Adrenal gland (tissue), 12 donors: ENCODE results near the gene GPT2. TPM values are rescaled to one million over a fixed set of nuclear protein-coding genes. Genes with fewer than 3 reads are reported as not detected.

Experiments
- DNase-seq, 7 donors: peaks; one replicate each; pipeline ENCODE4 v3.0.0-alpha.2; 2019 to 2020
- H3K27ac ChIP-seq, 5 donors: fragments of 200-600 bp; sonication (generic) in 4 of 5; 1 replicate in 3 of 5; 2 replicates in 2 of 5; pipeline versions ENCODE4 v1.5.1 to v1.8.0; 2016 to 2020; ENCODE audit warnings: mild to moderate bottlenecking in 1 of 5
- H3K27me3 ChIP-seq: fragments of 200-600 bp; 2 replicates; pipeline ENCODE4 v1.8.0; 2021
- H3K36me3 ChIP-seq, 2 donors: fragments of 200-600 bp; replicated peaks in 1 of 2; 1 replicate in 1 of 2; 2 replicates in 1 of 2; pipeline versions ENCODE4 v1.5.1 to v1.8.0; 2018 to 2022
- H3K4me1 ChIP-seq, 2 donors: fragments of 200-600 bp; replicated peaks in 1 of 2; 1 replicate in 1 of 2; 2 replicates in 1 of 2; pipeline versions ENCODE4 v1.5.1 to v1.8.0; 2018 to 2021
- H3K4me3 ChIP-seq, 4 donors: fragments of 200-600 bp; sonication (generic) in 3 of 4; one replicate each; pipeline ENCODE4 v1.5.1; 2016 to 2018
- H3K9me3 ChIP-seq, 3 donors: fragments of 200-600 bp; sonication (generic) in 1 of 3; replicated peaks in 1 of 3; 1 replicate in 2 of 3; 2 replicates in 1 of 3; pipeline versions ENCODE4 v1.5.1 to v1.8.0; 2016 to 2021
- POLR2A ChIP-seq, 2 donors: fragments of 450-650 bp; IDR thresholded peaks; one replicate each; pipeline ENCODE4 v1.6.1; 2017; ENCODE audit warnings: antibody characterized with exemption in 2 of 2, mild to moderate bottlenecking in 2 of 2, moderate library complexity in 1 of 2
- WGBS, 4 donors: extraction: QIAGEN DNeasy Blood & Tissue Kit in 2 of 4; methylation state at CpG; one replicate each; pipeline versions ENCODE4 v1.1.5 to v1.1.7; 2013 to 2017; 5-methylcytosine and 5-hydroxymethylcytosine counted together
- intact Hi-C, 2 donors: fragments of 100-400 bp; cut with DNase I; formaldehyde crosslinking; loops; one replicate each; pipeline versions ENCODE4 v1.14.1 to v1.15.0; 2022 to 2023
- polyA plus RNA-seq, 3 donors: library from polyadenylated mRNA; stranded (reverse); fragments of 200-250 nt in 2 of 3; fragments of 350-450 nt in 1 of 3; fragmentation: Illumina TruSeq in 1 of 3; extraction: RNeasy Lipid Tissue Mini Kit (QIAGEN cat#74804) in 1 of 3; gene quantifications; one replicate each; pipeline ENCODE4 v1.2.3, GENCODE V29; 2013 to 2014
- total RNA-seq, 9 donors: library from RNA; depleted of rRNA in 4 of 9; stranded (reverse); fragments of >200 nt in 4 of 9; fragments of 120-200 nt in 1 of 9; fragmentation: NEBNext Ultra II Directional in 1 of 9; extraction: Animal tissue kit (Norgen Biotek cat#: 25700) in 1 of 9; gene quantifications; one replicate each; pipeline versions ENCODE4 v1.1.0 to v1.2.4, GENCODE V29; 2013 to 2023
- TF ChIP-seq, protein P1 (sequence below), 6 experiments: fragments of 450-650 bp in 4 of 6; fragments of 200-600 bp in 2 of 6; sonication (generic) in 1 of 6; IDR thresholded peaks; 1 replicate in 5 of 6; 2 replicates in 1 of 6; pipeline versions ENCODE4 v1.5.1 to v1.8.0; 2016 to 2021; ENCODE audit warnings: antibody characterized with exemption in 6 of 6, mild to moderate bottlenecking in 2 of 6, moderate library complexity in 1 of 6
- donor health status: healthy with polysubstance abuse.
- donor health status: Bipolar disorder and iron deficiency.
- donor health status: DM: yes; HTN: yes; CAD: no.
- donor health status: DM: no; HTN: no; CAD: no.
- donor health status: DM: no; HTN: no; CAD: no.
- donor health status: DM: yes; HTN: yes; CAD: no.

The GPT2 gene
- total and polyA plus RNA-seq, 12 donors = 10.3 to 70.8 (median 21.2) TPM

- Histone ChIP-seq H3K4me3 (no peak overlapping the region), H3K36me3 (no peaks in the 10 kb centered on the region), H3K27ac (no peak overlapping the region), H3K9me3 (no peaks in the 10 kb centered on the region), H3K27me3 (no peaks in the 10 kb centered on the region), H3K4me1 (peaks cover 0 to 15% of the 10 kb centered on the region in 2 donors)
- TF ChIP-seq POLR2A (IDR thresholded peaks at IDR 0.05) = no peak
- TF ChIP-seq, protein P1, sequence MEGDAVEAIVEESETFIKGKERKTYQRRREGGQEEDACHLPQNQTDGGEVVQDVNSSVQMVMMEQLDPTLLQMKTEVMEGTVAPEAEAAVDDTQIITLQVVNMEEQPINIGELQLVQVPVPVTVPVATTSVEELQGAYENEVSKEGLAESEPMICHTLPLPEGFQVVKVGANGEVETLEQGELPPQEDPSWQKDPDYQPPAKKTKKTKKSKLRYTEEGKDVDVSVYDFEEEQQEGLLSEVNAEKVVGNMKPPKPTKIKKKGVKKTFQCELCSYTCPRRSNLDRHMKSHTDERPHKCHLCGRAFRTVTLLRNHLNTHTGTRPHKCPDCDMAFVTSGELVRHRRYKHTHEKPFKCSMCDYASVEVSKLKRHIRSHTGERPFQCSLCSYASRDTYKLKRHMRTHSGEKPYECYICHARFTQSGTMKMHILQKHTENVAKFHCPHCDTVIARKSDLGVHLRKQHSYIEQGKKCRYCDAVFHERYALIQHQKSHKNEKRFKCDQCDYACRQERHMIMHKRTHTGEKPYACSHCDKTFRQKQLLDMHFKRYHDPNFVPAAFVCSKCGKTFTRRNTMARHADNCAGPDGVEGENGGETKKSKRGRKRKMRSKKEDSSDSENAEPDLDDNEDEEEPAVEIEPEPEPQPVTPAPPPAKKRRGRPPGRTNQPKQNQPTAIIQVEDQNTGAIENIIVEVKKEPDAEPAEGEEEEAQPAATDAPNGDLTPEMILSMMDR (IDR thresholded peaks at IDR 0.05) = no peak
- intact Hi-C loops = no loop called here
- WGBS, 4 donors = 94 to 95% (median 95%) methylated on average over 16 of the region's 16 CpGs
- no peak for DNase-seq
Observed at GRCh38 chr16:46886764-46887523, 2.8 kb downstream of the GPT2 start.

DNA sequence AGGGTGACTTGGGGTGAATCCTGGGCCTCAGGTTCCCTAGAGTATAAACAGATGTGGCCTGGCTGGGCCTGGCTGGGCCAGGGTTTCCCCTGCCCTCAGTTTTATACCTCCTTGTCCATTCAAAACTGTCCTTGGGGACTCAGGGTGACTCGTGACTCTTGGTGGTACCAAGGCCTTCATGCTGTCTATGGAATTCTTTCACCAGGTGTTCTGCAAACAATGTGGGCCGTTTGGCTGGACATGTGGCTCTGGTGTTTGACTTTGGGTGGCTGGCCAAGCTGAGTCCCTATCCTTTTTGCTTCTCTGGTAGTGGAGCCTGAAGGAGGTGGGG lies 3.3 kb downstream of the GPT2 start:
- H3K4me3 ChIP-seq = no peak overlapping the region
- H3K36me3 ChIP-seq = no peaks in the 10 kb centered on the region
- H3K27me3 ChIP-seq = no peaks in the 10 kb centered on the region
- H3K27ac ChIP-seq = no peak overlapping the region
- 43 to 54% (median 46%) methylated on average over 2 of the region's 2 CpGs for WGBS, 4 donors
- no peak for TF ChIP-seq POLR2A (IDR thresholded peaks at IDR 0.05)
- TF ChIP-seq, protein P1 (IDR thresholded peaks at IDR 0.05) = no peak
- H3K9me3 ChIP-seq = no peaks in the 10 kb centered on the region
- intact Hi-C loops = no loop called here
- H3K4me1 ChIP-seq = peaks cover 0 to 15% of the 10 kb centered on the region in 2 donors
- DNase-seq = no peak

DNA sequence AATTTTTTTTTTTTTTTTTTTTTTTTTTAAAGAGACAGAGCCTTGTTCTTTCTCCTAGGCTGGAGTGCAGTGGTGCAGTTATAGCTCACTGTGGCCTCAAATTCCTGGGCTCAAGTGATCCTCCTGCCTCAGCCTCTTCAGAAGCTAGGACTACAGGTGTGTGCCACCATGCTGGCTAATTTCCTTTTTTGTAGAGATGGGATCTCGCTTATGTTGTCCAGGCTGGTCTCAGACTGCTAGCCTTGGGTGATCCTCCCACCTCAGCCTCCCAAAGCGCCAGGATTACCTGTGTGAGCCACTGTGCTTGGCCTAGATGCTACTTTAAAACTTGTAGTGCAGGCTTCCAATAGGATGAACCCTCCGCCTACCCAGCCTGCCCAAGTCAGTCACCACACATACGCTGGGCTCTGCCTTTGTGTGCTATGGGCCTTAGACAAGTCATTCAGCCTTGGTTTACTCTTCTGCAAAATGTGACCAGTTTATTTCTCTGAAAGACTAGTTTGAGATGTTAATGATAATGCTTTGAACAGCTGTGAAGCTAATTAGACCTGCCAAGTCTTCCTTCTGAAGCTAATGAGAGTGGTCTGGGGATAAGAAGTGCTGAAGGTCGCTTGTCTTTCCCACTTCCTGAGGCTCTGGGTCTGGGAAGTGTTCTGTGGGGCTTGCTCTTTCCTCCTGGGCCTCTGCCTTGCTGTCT lies 5.2 kb downstream of the GPT2 start:
- H3K36me3 ChIP-seq = no peaks in the 10 kb centered on the region
- intact Hi-C loops = no loop called here
- peaks cover 0 to 9% of the 10 kb centered on the region in 2 donors for H3K4me1 ChIP-seq
- no peak for TF ChIP-seq POLR2A (IDR thresholded peaks at IDR 0.05)
- TF ChIP-seq, protein P1 (IDR thresholded peaks at IDR 0.05) = no peak
- no peak overlapping the region for H3K4me3 ChIP-seq
- no peaks in the 10 kb centered on the region for H3K27me3 ChIP-seq
- H3K9me3 ChIP-seq = no peaks in the 10 kb centered on the region
- DNase-seq = no peak
- WGBS, 4 donors = 91 to 97% (median 94%) methylated on average over 5 of the region's 5 CpGs
- no peak overlapping the region for H3K27ac ChIP-seq

DNA sequence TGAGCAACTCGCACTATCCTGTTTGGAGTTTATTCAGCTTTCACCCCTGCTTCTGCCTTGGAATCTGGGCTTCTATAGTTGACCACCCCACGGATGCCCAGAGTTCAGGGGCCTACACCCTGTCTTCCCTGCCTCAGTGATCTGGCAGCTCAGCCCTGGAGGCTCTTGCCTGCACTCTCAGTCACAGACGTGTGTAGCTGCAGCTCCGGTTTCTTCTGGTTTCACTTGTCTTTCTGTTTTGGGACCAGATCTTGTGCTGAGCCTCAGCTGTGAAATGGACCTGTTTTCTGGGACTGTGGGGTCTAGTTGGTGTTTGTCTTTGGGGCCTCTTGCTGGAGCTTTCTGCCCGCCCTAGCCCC lies 5.8 kb downstream of the GPT2 start:
- WGBS, 4 donors = 85 to 97% (median 88%) methylated on average over 4 to 5 of the region's 5 CpGs

More for the DNA sequence above, 5.8 kb downstream of the GPT2 start:
- no peaks in the 10 kb centered on the region for H3K9me3 ChIP-seq
- no peak overlapping the region for H3K4me3 ChIP-seq
- no peaks in the 10 kb centered on the region for H3K36me3 ChIP-seq
- TF ChIP-seq POLR2A (IDR thresholded peaks at IDR 0.05) = no peak
- TF ChIP-seq, protein P1 (IDR thresholded peaks at IDR 0.05) = no peak
- H3K4me1 ChIP-seq = peaks cover 0 to 7% of the 10 kb centered on the region in 2 donors
- no peak overlapping the region for H3K27ac ChIP-seq
- H3K27me3 ChIP-seq = no peaks in the 10 kb centered on the region
- DNase-seq = no peak
- intact Hi-C loops = no loop called here
